Peyer's patch (tissue), 4 donors: ENCODE results near the gene NIPSNAP2. TPM values are rescaled to one million over a fixed set of nuclear protein-coding genes. Genes with fewer than 3 reads are reported as not detected.
A peak's percentile ranks its signal among the peaks of the same experiment; 100 is the strongest.

Experiments
- DNase-seq, 3 donors: peaks; one replicate each; pipeline ENCODE4 v3.0.0-alpha.2; 2017 to 2019
- H3K27ac ChIP-seq, 4 donors: fragments of 200-600 bp; sonication (generic); one replicate each; pipeline ENCODE4 v1.5.1; 2016 to 2019
- H3K27me3 ChIP-seq, 2 donors: fragments of 200-600 bp; sonication (generic); one replicate each; pipeline ENCODE4 v1.5.1; 2019
- H3K36me3 ChIP-seq, 3 donors: fragments of 200-600 bp; sonication (generic); one replicate each; pipeline ENCODE4 v1.5.1; 2016 to 2019
- H3K4me1 ChIP-seq, 4 donors: fragments of 200-600 bp; sonication (generic); one replicate each; pipeline ENCODE4 v1.5.1; 2016 to 2019
- H3K4me3 ChIP-seq, 4 donors: fragments of 200-600 bp; sonication (generic); 1 replicate in 3 of 4; 2 replicates in 1 of 4; pipeline ENCODE4 v1.5.1; 2016 to 2019; ENCODE audit warnings: mild to moderate bottlenecking in 1 of 4
- H3K9me3 ChIP-seq, 4 donors: fragments of 200-600 bp; sonication (generic); one replicate each; pipeline ENCODE4 v1.5.1; 2016 to 2019; ENCODE audit warnings: mild to moderate bottlenecking in 1 of 4
- CTCF ChIP-seq, 6 experiments: fragments of 450-650 bp in 4 of 6; fragments of 200-600 bp in 2 of 6; sonication (generic) in 1 of 6; IDR thresholded peaks; one replicate each; pipeline ENCODE4 v1.5.1; 2017 to 2019; ENCODE audit warnings: antibody characterized with exemption in 6 of 6, mild to moderate bottlenecking in 3 of 6, moderate library complexity in 1 of 6
- POLR2A ChIP-seq, 2 donors: fragments of 450-650 bp; IDR thresholded peaks; one replicate each; pipeline ENCODE4 v1.5.1; 2017; ENCODE audit warnings: antibody characterized with exemption in 2 of 2, mild to moderate bottlenecking in 2 of 2, moderate library complexity in 2 of 2
- total RNA-seq, 4 donors: library from RNA; depleted of rRNA; stranded (reverse); fragments of >200 nt; gene quantifications; one replicate each; pipeline ENCODE4 v1.1.0, GENCODE V29; 2016

NIPSNAP2 gene
- total RNA-seq, 4 donors from 2014 or later, result 37.5 to 87.5 (median 54.2) TPM

GRCh38 chr7:55963584-55964168, 709 bp upstream of the NIPSNAP2 start:
- H3K9me3 ChIP-seq, result no peaks in the 10 kb centered on the region
- H3K27me3 ChIP-seq, result no peaks in the 10 kb centered on the region
- TF ChIP-seq CTCF (IDR thresholded peaks at IDR 0.05), result no peak
- no peak for TF ChIP-seq POLR2A (IDR thresholded peaks at IDR 0.05)
- peaks cover 0 to under 1% (median 0%) of the 10 kb centered on the region in 3 donors for H3K36me3 ChIP-seq
- H3K27ac ChIP-seq, result peak overlapping the region; percentile 74 to 98 (median 88)
- DNase-seq, result no peak
- H3K4me1 ChIP-seq, result peaks cover 0 to 8% (median 4%) of the 10 kb centered on the region in 4 donors
- peak overlapping the region; percentile 40 to 84 (median 69) for H3K4me3 ChIP-seq

- peaks cover 0 to 8% (median 4%) of the 10 kb centered on the region in 4 donors for H3K4me1 ChIP-seq
- TF ChIP-seq POLR2A (IDR thresholded peaks at IDR 0.05) (no peak), CTCF (IDR thresholded peaks at IDR 0.05) (peak in 1 of 6 experiments; percentile 11)
- no peak for DNase-seq
- H3K4me3 ChIP-seq, result peak overlapping the region; percentile 58 to 84 (median 78)
- peaks cover 0 to 6% (median 0%) of the 10 kb centered on the region in 3 donors for H3K36me3 ChIP-seq
- H3K27ac ChIP-seq, result peak overlapping the region; percentile 86 to 98 (median 90)
- H3K27me3 ChIP-seq, result no peaks in the 10 kb centered on the region
- H3K9me3 ChIP-seq, result no peaks in the 10 kb centered on the region
Observed at GRCh38 chr7:55965100-55965470, 700 bp downstream of the NIPSNAP2 start.

GRCh38 chr7:55965805-55966421, 1.5 kb downstream of the NIPSNAP2 start:
- Histone ChIP-seq H3K36me3 (peaks cover 0 to 6% (median 0%) of the 10 kb centered on the region in 3 donors), H3K9me3 (no peaks in the 10 kb centered on the region), H3K27me3 (no peaks in the 10 kb centered on the region), H3K27ac (peak overlapping the region in 2 of 4 donors; percentile 68 to 86), H3K4me3 (peak overlapping the region in 2 of 4 donors; percentile 58 to 84), H3K4me1 (peaks cover 0 to 8% (median 4%) of the 10 kb centered on the region in 4 donors)
- no peak for TF ChIP-seq CTCF (IDR thresholded peaks at IDR 0.05)
- TF ChIP-seq POLR2A (IDR thresholded peaks at IDR 0.05), result no peak
- DNase-seq, result no peak

GRCh38 chr7:55966851-55967250, 2.5 kb downstream of the NIPSNAP2 start:
- no peak overlapping the region for H3K4me3 ChIP-seq
- no peaks in the 10 kb centered on the region for H3K27me3 ChIP-seq
- peaks cover 0 to 6% (median 0%) of the 10 kb centered on the region in 3 donors for H3K36me3 ChIP-seq
- DNase-seq, result no peak
- no peaks in the 10 kb centered on the region for H3K9me3 ChIP-seq
- H3K27ac ChIP-seq, result no peak overlapping the region
- peaks cover 0 to 8% (median 4%) of the 10 kb centered on the region in 4 donors for H3K4me1 ChIP-seq
- TF ChIP-seq CTCF (IDR thresholded peaks at IDR 0.05) (no peak), POLR2A (IDR thresholded peaks at IDR 0.05) (no peak)

GRCh38 chr7:55969391-55969790, 5.0 kb downstream of the NIPSNAP2 start:
- no peak overlapping the region for H3K27ac ChIP-seq
- no peaks in the 10 kb centered on the region for H3K27me3 ChIP-seq
- DNase-seq, result no peak
- H3K4me1 ChIP-seq, result peaks cover 0 to 8% (median 0%) of the 10 kb centered on the region in 4 donors
- H3K9me3 ChIP-seq, result no peaks in the 10 kb centered on the region
- H3K4me3 ChIP-seq, result no peak overlapping the region
- H3K36me3 ChIP-seq, result peaks cover 0 to 6% (median 0%) of the 10 kb centered on the region in 3 donors
- TF ChIP-seq CTCF (IDR thresholded peaks at IDR 0.05), result no peak
- TF ChIP-seq POLR2A (IDR thresholded peaks at IDR 0.05), result no peak
